GM19468 (cell line): ENCODE measurements around the gene PTGES3L.
"Not testable (repeated sequence)": the region's sequence is repeated elsewhere in the genome, so short reads cannot be mapped to it uniquely, and the experiment has no call there.

Source experiments
- ATAC-seq: cut with Tn5 transposase; IDR thresholded peaks from one replicate; pipeline ENCODE4 v1.9.1; 2021; ENCODE audit warnings: mild to moderate bottlenecking, moderate library complexity, moderate number of reproducible peaks; ENCODE audit not compliant: unreplicated experiment; ENCODE audit errors: extremely low read depth

PTGES3L gene

DNA sequence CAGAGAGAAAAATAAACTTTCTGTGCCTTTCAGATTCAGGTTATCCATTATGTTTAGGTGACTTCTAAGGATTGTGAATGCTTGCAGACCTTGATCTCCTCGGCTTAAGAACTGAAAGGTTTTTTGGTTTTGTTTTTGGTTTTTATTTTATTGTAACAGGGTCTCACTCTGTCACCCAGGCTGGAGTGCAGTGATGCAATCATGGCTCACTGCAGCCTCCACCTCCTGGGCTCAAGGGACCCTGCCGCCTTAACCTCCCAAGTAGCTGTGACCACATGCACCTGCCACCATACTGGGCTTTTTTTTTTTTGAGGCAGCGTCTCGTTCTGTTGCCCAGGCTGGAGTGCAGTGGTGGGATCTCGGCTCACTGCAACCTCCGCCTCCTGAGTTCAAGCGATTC, 56.4 kb downstream of the PTGES3L start:
- ATAC-seq: not testable (repeated sequence)

DNA sequence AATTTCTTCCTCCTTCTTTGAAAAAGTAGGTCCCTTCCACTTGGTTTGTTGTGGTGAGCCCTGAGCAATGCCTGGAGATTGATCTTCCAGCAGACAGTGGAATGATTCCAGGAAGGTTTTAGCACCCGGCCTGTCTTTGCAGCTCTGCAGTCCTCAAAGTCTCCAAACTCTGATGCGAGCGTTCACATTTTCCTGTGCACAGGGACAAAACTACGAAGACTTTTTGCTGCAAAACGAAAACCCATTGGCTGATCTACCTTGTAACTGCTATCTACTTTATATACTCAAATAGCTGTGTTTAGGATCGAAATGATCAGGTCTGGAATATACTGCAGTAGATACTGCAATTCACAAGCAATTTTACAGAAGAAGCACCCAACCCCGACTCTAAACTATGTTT, 57.6 kb downstream of the PTGES3L start:
- ATAC-seq: no peak

DNA sequence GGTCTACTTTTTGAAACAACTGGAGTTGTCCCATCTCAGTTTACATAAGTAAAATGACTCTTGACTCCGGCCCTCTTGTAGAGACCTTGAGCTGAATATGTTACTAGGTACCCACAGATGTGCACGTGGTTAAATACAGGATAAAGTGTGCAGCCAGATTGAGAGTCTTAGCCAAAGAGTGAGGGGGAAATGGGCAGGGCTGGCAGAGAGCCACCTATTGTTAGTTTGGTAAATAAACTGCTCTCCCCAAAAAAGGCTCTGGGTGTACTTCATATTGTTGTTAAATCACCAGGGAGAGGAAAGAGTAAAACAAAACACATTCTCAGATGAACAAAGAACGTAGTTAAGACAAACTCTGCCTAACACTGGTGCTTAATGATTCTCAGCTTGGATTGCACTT, 59.0 kb downstream of the PTGES3L start:
- ATAC-seq: no peak

DNA sequence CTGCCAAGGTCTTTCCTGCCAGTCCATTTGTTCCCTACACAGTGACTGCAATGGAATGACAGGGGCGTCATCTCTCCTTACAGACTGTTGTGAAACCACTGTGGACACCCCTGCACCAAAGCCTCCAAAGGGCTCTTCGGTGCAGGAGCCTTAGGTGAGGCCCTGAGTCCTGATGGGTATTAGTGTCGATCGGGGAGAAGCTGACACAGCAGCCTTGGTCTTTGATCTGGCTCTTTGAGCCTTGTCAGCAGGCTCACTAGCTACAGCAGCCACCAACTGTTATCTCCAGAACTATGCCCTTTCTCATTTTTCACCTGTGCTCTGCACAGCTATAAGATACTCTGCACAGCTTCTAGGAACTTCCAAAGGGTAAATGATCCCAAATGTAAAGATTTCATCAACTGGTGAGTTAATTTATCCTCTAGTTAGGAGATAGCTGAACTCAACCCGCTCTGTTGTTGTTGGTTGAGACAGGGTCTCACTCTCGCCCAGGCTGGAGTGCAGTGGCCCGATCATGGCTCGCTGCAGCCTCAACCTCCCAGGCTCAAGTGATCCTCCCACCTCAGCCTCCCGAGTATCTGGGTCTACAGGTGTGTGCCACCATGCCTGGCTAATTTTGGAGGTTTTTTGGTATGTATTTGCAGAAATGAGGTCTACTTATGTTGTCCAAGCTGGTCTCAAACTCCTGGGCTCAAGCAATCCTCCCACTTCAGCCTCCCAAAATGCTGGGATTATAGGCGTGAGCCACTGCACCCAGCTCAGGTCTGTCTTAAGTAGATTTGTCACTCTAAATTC, 59.6 kb downstream of the PTGES3L start:
- no peak for ATAC-seq

GRCh38 chr17:42919522-42920077, 60.3 kb downstream of the PTGES3L start:
- ATAC-seq: not testable (repeated sequence)

DNA sequence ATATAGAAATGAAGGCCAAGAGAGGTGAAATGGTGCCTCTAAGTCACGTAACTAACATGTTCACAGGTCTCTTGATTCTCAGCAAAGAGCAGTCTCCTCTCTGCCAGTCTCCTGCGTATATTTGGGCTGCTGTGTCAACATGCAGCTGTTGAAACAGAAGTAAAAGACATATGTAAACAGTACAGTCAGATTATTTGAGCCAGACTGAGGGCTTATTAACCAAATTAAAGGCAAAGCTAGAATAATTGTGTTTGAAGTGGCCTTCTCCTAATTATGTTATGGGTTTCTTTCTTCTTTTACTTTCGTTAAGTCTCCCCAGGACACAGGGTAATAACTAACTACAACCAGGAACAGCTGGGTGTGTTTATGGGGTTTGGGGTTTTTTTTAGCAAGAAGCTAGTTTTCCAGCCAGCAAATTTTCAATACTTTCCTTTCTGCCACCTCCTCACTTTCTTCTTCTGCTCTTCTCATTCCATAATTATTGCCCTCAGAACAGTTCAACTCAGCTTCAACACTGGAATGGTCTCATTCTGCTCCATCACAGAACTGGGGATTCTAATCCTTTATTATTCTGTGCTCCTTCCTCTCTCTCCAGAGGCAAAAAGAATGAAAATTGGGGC, 60.9 kb downstream of the PTGES3L start:
- no peak for ATAC-seq
